ENCODE data around the gene FOXL1.

FOXL1 gene

GRCh38 chr16:86571530-86571915 lies 6.8 kb upstream of the FOXL1 start:
- DNase-seq (ENCODE audit: low spot score): no peak
- no peak for TF ChIP-seq CTCF (IDR thresholded peaks at IDR 0.05; ENCODE audit: extremely low read depth, insufficient read depth, missing control alignments)
- in situ Hi-C loops (cut with MboI; ENCODE audit: low pct_unique_long_range_greater_than_20kb, low sequenced_read_pairs, unreplicated experiment): no loop called here

GRCh38 chr16:86572041-86572521 lies 6.3 kb upstream of the FOXL1 start:
- no peak for TF ChIP-seq CTCF (IDR thresholded peaks at IDR 0.05; ENCODE audit: extremely low read depth, insufficient read depth, missing control alignments)
- no peak for DNase-seq (ENCODE audit: low spot score)
- in situ Hi-C loops (cut with MboI; ENCODE audit: low pct_unique_long_range_greater_than_20kb, low sequenced_read_pairs, unreplicated experiment): no loop called here

GRCh38 chr16:86572606-86573005 lies 5.7 kb upstream of the FOXL1 start:
- in situ Hi-C loops (cut with MboI; ENCODE audit: low pct_unique_long_range_greater_than_20kb, low sequenced_read_pairs, unreplicated experiment): no loop called here
- TF ChIP-seq CTCF (IDR thresholded peaks at IDR 0.05; ENCODE audit: extremely low read depth, insufficient read depth, missing control alignments): no peak
- DNase-seq (ENCODE audit: low spot score): no peak

- no peak for DNase-seq (ENCODE audit: low spot score)
- TF ChIP-seq CTCF (IDR thresholded peaks at IDR 0.05; ENCODE audit: extremely low read depth, insufficient read depth, missing control alignments): no peak
- in situ Hi-C loops (cut with MboI; ENCODE audit: low pct_unique_long_range_greater_than_20kb, low sequenced_read_pairs, unreplicated experiment): no loop called here
Measured at GRCh38 chr16:86573215-86573614, 5.1 kb upstream of the FOXL1 start.

GRCh38 chr16:86573646-86574508 lies 4.5 kb upstream of the FOXL1 start:
- TF ChIP-seq CTCF (IDR thresholded peaks at IDR 0.05; ENCODE audit: extremely low read depth, insufficient read depth, missing control alignments): no peak
- in situ Hi-C loops (cut with MboI; ENCODE audit: low pct_unique_long_range_greater_than_20kb, low sequenced_read_pairs, unreplicated experiment): no loop called here
- no peak for DNase-seq (ENCODE audit: low spot score)

- DNase-seq (ENCODE audit: low spot score): no peak
- no peak for TF ChIP-seq CTCF (IDR thresholded peaks at IDR 0.05; ENCODE audit: extremely low read depth, insufficient read depth, missing control alignments)
- in situ Hi-C loops (cut with MboI; ENCODE audit: low pct_unique_long_range_greater_than_20kb, low sequenced_read_pairs, unreplicated experiment): no loop called here
Measured at GRCh38 chr16:86574646-86575045, 3.7 kb upstream of the FOXL1 start.
